Loucy (cell line): ENCODE data around the gene NDUFA3.

Source experiments
- H2AFZ ChIP-seq: fragments of 200-600 bp; sonication (generic); 2 replicates; pipeline ENCODE4 v1.6.0; 2016; ENCODE audit warnings: antibody characterized with exemption, mild to moderate bottlenecking, low read length, moderate library complexity
- H3F3A ChIP-seq: fragments of 200-600 bp; 2 replicates; pipeline ENCODE4 v1.6.0; 2016; ENCODE audit warnings: antibody characterized with exemption, low read depth, mild to moderate bottlenecking
- H3K27me3 ChIP-seq: fragments of 200-600 bp; sonication (generic); 2 replicates; pipeline ENCODE4 v1.6.1; 2014; ENCODE audit warnings: low read length, mild to moderate bottlenecking; ENCODE audit not compliant: insufficient read depth, poor library complexity, severe bottlenecking
- H3K36me3 ChIP-seq: fragments of 200-600 bp; sonication (generic); 2 replicates; pipeline ENCODE4 v1.6.1; 2016; ENCODE audit warnings: low read length; ENCODE audit not compliant: insufficient read depth
- H3K4me1 ChIP-seq: fragments of 200-600 bp; sonication (generic); 2 replicates; pipeline ENCODE4 v1.5.1; 2014; ENCODE audit warnings: low read length, mild to moderate bottlenecking; ENCODE audit not compliant: insufficient read depth, poor library complexity, severe bottlenecking
- H3K4me2 ChIP-seq: fragments of 200-600 bp; sonication (generic); 2 replicates; pipeline ENCODE4 v1.6.0; 2014; ENCODE audit warnings: antibody characterized with exemption, low read length, low read depth, mild to moderate bottlenecking; ENCODE audit not compliant: poor library complexity, severe bottlenecking
- H3K4me3 ChIP-seq: fragments of 200-600 bp; sonication (generic); 2 replicates; pipeline ENCODE4 v1.5.1; 2014; ENCODE audit warnings: low read length, mild to moderate bottlenecking, mixed read lengths; ENCODE audit not compliant: poor library complexity, severe bottlenecking
- H3K79me2 ChIP-seq: fragments of 200-600 bp; sonication (generic); 2 replicates; pipeline ENCODE4 v1.6.1; 2014; ENCODE audit warnings: low read length; ENCODE audit not compliant: insufficient read depth
- H3K9ac ChIP-seq: fragments of 200-600 bp; sonication (generic); 2 replicates; pipeline ENCODE4 v1.6.0; 2014; ENCODE audit warnings: mild to moderate bottlenecking, low read depth, low read length, moderate library complexity; ENCODE audit not compliant: poor library complexity, severe bottlenecking
- H3K9me2 ChIP-seq: fragments of 200-600 bp; sonication (generic); replicated peaks from 2 replicates; pipeline ENCODE4 v1.6.1; 2016; ENCODE audit warnings: low read depth, low read length, mixed read lengths
- H3K9me3 ChIP-seq: fragments of 200-600 bp; sonication (generic); 2 replicates; pipeline ENCODE4 v1.6.1; 2014; ENCODE audit warnings: mild to moderate bottlenecking, antibody characterized with exemption, low read length, low read depth; ENCODE audit not compliant: insufficient read depth
- H4K20me1 ChIP-seq: fragments of 200-600 bp; sonication (generic); 2 replicates; pipeline ENCODE4 v1.6.0; 2014; ENCODE audit warnings: antibody characterized with exemption, low read length, mild to moderate bottlenecking; ENCODE audit not compliant: insufficient read depth, poor library complexity, severe bottlenecking
- CTCF ChIP-seq: fragments of 200-600 bp; sonication (generic); conservative IDR thresholded peaks from 2 replicates; pipeline ENCODE4 v1.5.1; 2014; ENCODE audit warnings: mild to moderate bottlenecking, antibody characterized with exemption, low read length
- EZH2phosphoT487 ChIP-seq: fragments of 200-600 bp; IDR thresholded peaks from 2 replicates; pipeline ENCODE4 v1.6.1; 2018; ENCODE audit warnings: antibody characterized with exemption, mild to moderate bottlenecking, moderate library complexity, borderline replicate concordance

The NDUFA3 gene

GRCh38 chr19:54136086-54136863 is 33.6 kb downstream of the NDUFA3 start:
- H3F3A ChIP-seq, result no peaks in the 10 kb centered on the region
- H3K9me3 ChIP-seq, result no peaks in the 10 kb centered on the region
- H3K4me1 ChIP-seq, result peaks cover 37% of the 10 kb centered on the region
- H3K27me3 ChIP-seq, result peaks cover 5% of the 10 kb centered on the region
- H3K79me2 ChIP-seq, result peaks cover 37% of the 10 kb centered on the region
- no peaks in the 10 kb centered on the region for H3K36me3 ChIP-seq
- H2AFZ ChIP-seq, result peak overlapping the region; percentile 95
- H3K4me2 ChIP-seq, result peak overlapping the region; percentile 96
- H3K9me2 ChIP-seq, result no peaks in the 10 kb centered on the region
- H4K20me1 ChIP-seq, result peaks cover 36% of the 10 kb centered on the region
- H3K9ac ChIP-seq, result peak overlapping the region; percentile 64
- no peak for TF ChIP-seq CTCF
- no peak for TF ChIP-seq EZH2phosphoT487
- peak overlapping the region; percentile 76 for H3K4me3 ChIP-seq

- TF ChIP-seq CTCF (no peak), EZH2phosphoT487 (no peak)
- H3K4me3 ChIP-seq, result peak overlapping the region; percentile 86
These were observed 34.4 kb downstream of the NDUFA3 start for GRCh38 chr19:54136864-54137698.

GRCh38 chr19:54137699-54138488 is 35.2 kb downstream of the NDUFA3 start, which contains the start of gene CNOT3:
Gene CNOT3, plus strand, starts transcription at chr19:54137762. Its CDS starts 5,217 bp downstream, at chr19:54142979.
- H3K4me2 ChIP-seq, result peak within 1 kb of the TSS; percentile 96
- H2AFZ ChIP-seq, result peak within 1 kb of the TSS; percentile 95
- peaks cover 50% of the 10 kb centered on the region for H4K20me1 ChIP-seq
- peaks cover 53% of the 10 kb centered on the region for H3K79me2 ChIP-seq
- H3F3A ChIP-seq, result no peaks in the 10 kb centered on the region
- TF ChIP-seq CTCF, result no peak
- no peak for TF ChIP-seq EZH2phosphoT487
- peak within 1 kb of the TSS; percentile 86 for H3K4me3 ChIP-seq
- no peaks in the 10 kb centered on the region for H3K9me2 ChIP-seq
- peak within 1 kb of the TSS; percentile 97 for H3K9ac ChIP-seq
- H3K4me1 ChIP-seq, result peaks cover 39% of the 10 kb centered on the region
- H3K36me3 ChIP-seq, result peaks cover 8% of the 10 kb centered on the region; the same call in 1 of the 2 replicates
- no peaks in the 10 kb centered on the region for H3K9me3 ChIP-seq
- peaks cover 5% of the 10 kb centered on the region for H3K27me3 ChIP-seq

More at GRCh38 chr19:54136864-54137698, 34.4 kb downstream of the NDUFA3 start:
- Histone ChIP-seq H3K79me2 (peaks cover 45% of the 10 kb centered on the region), H3F3A (no peaks in the 10 kb centered on the region), H2AFZ (peak overlapping the region; percentile 95), H3K9me2 (no peaks in the 10 kb centered on the region), H3K36me3 (peaks cover under 1% of the 10 kb centered on the region; the same call in 1 of the 2 replicates), H3K27me3 (peaks cover 5% of the 10 kb centered on the region), H3K4me2 (peak overlapping the region; percentile 96), H3K9me3 (no peaks in the 10 kb centered on the region), H4K20me1 (peaks cover 45% of the 10 kb centered on the region), H3K9ac (peak overlapping the region; percentile 97), H3K4me1 (peaks cover 39% of the 10 kb centered on the region)
